Measurements from ENCODE around the gene SMIM45.

Gene SMIM45

GRCh38 chr22:41912338-41913039 lies 39.5 kb upstream of the SMIM45 start:
- Histone ChIP-seq H4K91ac (ENCODE audit: insufficient read length, low read depth, low read length) (no peak overlapping the region), H2BK5ac (ENCODE audit: insufficient read length, low read length) (no peak overlapping the region), H3K18ac (ENCODE audit: insufficient read length, low read depth, low read length) (no peak overlapping the region), H2BK15ac (ENCODE audit: low read depth, low read length) (no peak overlapping the region), H2BK20ac (ENCODE audit: low read depth, low read length, poor library complexity, severe bottlenecking) (no peak overlapping the region), H3K23ac (ENCODE audit: insufficient read length, low read depth, low read length) (no peak overlapping the region), H3K27ac (ENCODE audit: insufficient read length, low read depth, low read length) (no peak overlapping the region), H3K56ac (ENCODE audit: insufficient read length, low read depth, low read length) (no peak overlapping the region), H3K9ac (ENCODE audit: extremely low read depth, insufficient read length, low read length) (no peak overlapping the region), H3K9me3 (ENCODE audit: control insufficient read depth, low read depth, low read length) (no peaks in the 10 kb centered on the region), H2AFZ (ENCODE audit: low read length) (no peak overlapping the region), H3K14ac (ENCODE audit: insufficient read depth, low read length) (no peak overlapping the region), H3K27me3 (ENCODE audit: insufficient read depth, low read length) (peaks cover 57% of the 10 kb centered on the region), H2BK12ac (ENCODE audit: insufficient read length, low read depth, low read length) (no peak overlapping the region), H4K5ac (ENCODE audit: insufficient read length, low read depth, low read length) (no peak overlapping the region), H3K4me2 (ENCODE audit: insufficient read depth, insufficient read length, low read length) (no peak overlapping the region), H4K8ac (replicated peaks; ENCODE audit: insufficient read length, low read depth, low read length) (no peak overlapping the region), H3T11ph (ENCODE audit: low read length) (no peak overlapping the region), H3K4ac (ENCODE audit: low read depth, low read length) (no peak overlapping the region), H3K4me1 (ENCODE audit: insufficient read depth, low read length) (peaks cover 2% of the 10 kb centered on the region; the same call in 1 of the 2 replicates), H4K20me1 (ENCODE audit: control insufficient read depth, insufficient read depth, insufficient read length) (no peaks in the 10 kb centered on the region), H2AK5ac (ENCODE audit: insufficient read length, low read length) (no peak overlapping the region), H2BK120ac (ENCODE audit: low read depth, low read length, poor library complexity, severe bottlenecking) (no peak overlapping the region), H3K79me2 (ENCODE audit: insufficient read depth, low read length) (no peaks in the 10 kb centered on the region), H3K23me2 (ENCODE audit: insufficient read length, low read depth, low read length, poor library complexity, severe bottlenecking) (peaks cover 6% of the 10 kb centered on the region), H3K79me1 (ENCODE audit: insufficient read depth, low read depth, low read length, poor library complexity, severe bottlenecking) (no peaks in the 10 kb centered on the region)
- Mint-ChIP-seq H3K4me3 (peak overlapping the region in 1 of 2 experiments; percentile 40; a peak in 2 of 5 replicates), H3K27ac (no peak overlapping the region), H3K4me1 (peaks cover 15 to 32% of the 10 kb centered on the region in 2 experiments), H3K36me3 (ENCODE audit: insufficient read depth in 1 of 3, low read depth in 3 of 3) (peaks cover 1 to 3% (median 2%) of the 10 kb centered on the region in 3 experiments; a peak in 4 of 7 replicates), H3K9me3 (no peaks in the 10 kb centered on the region; a peak in 2 of 5 replicates), H3K27me3 (ENCODE audit: low read depth) (peaks cover 80% of the 10 kb centered on the region)
- no peak for TF ChIP-seq CTCF (conservative IDR thresholded peaks at IDR 0.05)
- peak; percentile 26 for DNase-seq
- WGBS (ENCODE audit: extremely low coverage, insufficient read length, low lambda C conversion rate) = no CpG with 5 or more reads among the region's 9 CpGs
